Mesothelial cell of epicardium (in vitro differentiated cells): ENCODE results near the gene DGKI. TPM values are rescaled to one million over a fixed set of nuclear protein-coding genes. Genes with fewer than 3 reads are reported as not detected.

ENCODE experiments used
- DNase-seq, 2 experiments: peaks; one replicate each; pipeline ENCODE4 v3.0.0; 2021; ENCODE audit warnings: low spot score in 2 of 2; ENCODE audit not compliant: unreplicated experiment in 2 of 2
- H3K27ac Mint-ChIP-seq: 2 replicates; pipeline ENCODE4 v1.8.0; 2021; ENCODE audit warnings: mixed read lengths
- H3K27me3 Mint-ChIP-seq: 2 replicates; pipeline ENCODE4 v1.8.0; 2021; ENCODE audit warnings: low read depth, mixed read lengths
- H3K36me3 Mint-ChIP-seq: 2 replicates; pipeline ENCODE4 v1.8.0; 2021; ENCODE audit warnings: mixed read lengths
- H3K4me1 Mint-ChIP-seq: 2 replicates; pipeline ENCODE4 v1.8.0; 2021; ENCODE audit warnings: mixed read lengths
- H3K4me3 Mint-ChIP-seq: 2 replicates; pipeline ENCODE4 v1.8.0; 2021; ENCODE audit warnings: mild to moderate bottlenecking, moderate library complexity, mixed read lengths
- H3K9me3 Mint-ChIP-seq: 2 replicates; pipeline ENCODE4 v1.8.0; 2021; ENCODE audit warnings: mixed read lengths
- total RNA-seq: library from RNA; stranded (reverse); gene quantifications from 3 replicates; pipeline ENCODE4 v1.2.1, GENCODE V29; 2021
- TF ChIP-seq, protein P1 (sequence below): fragments of 200-600 bp; sonication (generic); IDR thresholded peaks from one replicate; pipeline ENCODE4 v1.5.0; 2021; ENCODE audit warnings: antibody characterized with exemption; ENCODE audit not compliant: unreplicated experiment

The DGKI gene
- total RNA-seq, 1 donor from 2014 or later = 2.0 TPM

DNA sequence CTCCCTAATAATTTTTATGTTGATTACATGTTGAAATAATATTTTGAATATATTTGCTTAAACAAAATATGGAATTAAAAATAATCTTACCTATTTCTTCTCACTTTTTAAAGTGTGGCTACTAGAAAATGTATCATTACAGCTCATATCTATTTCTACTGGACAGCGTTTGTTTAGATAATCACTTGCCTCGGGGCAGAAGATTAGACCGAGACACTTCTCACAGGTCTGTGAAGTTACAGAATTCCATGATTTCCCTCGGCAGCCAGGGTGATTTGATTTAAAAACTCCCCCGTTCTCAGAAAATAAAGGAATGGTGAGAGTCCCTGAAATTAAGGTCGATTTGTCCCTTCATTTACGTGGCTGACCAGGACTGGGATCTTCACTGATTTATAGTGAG, 162.5 kb downstream of the DGKI start:
- Mint-ChIP-seq H3K27me3 (peaks cover 4% of the 10 kb centered on the region), H3K4me1 (peaks cover 18% of the 10 kb centered on the region), H3K9me3 (no peaks in the 10 kb centered on the region), H3K27ac (no peak overlapping the region), H3K36me3 (no peaks in the 10 kb centered on the region), H3K4me3 (no peak overlapping the region)
- TF ChIP-seq, protein P1, sequence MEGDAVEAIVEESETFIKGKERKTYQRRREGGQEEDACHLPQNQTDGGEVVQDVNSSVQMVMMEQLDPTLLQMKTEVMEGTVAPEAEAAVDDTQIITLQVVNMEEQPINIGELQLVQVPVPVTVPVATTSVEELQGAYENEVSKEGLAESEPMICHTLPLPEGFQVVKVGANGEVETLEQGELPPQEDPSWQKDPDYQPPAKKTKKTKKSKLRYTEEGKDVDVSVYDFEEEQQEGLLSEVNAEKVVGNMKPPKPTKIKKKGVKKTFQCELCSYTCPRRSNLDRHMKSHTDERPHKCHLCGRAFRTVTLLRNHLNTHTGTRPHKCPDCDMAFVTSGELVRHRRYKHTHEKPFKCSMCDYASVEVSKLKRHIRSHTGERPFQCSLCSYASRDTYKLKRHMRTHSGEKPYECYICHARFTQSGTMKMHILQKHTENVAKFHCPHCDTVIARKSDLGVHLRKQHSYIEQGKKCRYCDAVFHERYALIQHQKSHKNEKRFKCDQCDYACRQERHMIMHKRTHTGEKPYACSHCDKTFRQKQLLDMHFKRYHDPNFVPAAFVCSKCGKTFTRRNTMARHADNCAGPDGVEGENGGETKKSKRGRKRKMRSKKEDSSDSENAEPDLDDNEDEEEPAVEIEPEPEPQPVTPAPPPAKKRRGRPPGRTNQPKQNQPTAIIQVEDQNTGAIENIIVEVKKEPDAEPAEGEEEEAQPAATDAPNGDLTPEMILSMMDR = no peak
- no peak for DNase-seq

- Mint-ChIP-seq H3K36me3 (no peaks in the 10 kb centered on the region), H3K27ac (no peak overlapping the region), H3K4me1 (peaks cover 18% of the 10 kb centered on the region), H3K27me3 (peaks cover 4% of the 10 kb centered on the region), H3K9me3 (no peaks in the 10 kb centered on the region), H3K4me3 (no peak overlapping the region)
- TF ChIP-seq, protein P1 = no peak
- no peak for DNase-seq
These were observed 164.2 kb downstream of the DGKI start for GRCh38 chr7:137682596-137682995.

DNA sequence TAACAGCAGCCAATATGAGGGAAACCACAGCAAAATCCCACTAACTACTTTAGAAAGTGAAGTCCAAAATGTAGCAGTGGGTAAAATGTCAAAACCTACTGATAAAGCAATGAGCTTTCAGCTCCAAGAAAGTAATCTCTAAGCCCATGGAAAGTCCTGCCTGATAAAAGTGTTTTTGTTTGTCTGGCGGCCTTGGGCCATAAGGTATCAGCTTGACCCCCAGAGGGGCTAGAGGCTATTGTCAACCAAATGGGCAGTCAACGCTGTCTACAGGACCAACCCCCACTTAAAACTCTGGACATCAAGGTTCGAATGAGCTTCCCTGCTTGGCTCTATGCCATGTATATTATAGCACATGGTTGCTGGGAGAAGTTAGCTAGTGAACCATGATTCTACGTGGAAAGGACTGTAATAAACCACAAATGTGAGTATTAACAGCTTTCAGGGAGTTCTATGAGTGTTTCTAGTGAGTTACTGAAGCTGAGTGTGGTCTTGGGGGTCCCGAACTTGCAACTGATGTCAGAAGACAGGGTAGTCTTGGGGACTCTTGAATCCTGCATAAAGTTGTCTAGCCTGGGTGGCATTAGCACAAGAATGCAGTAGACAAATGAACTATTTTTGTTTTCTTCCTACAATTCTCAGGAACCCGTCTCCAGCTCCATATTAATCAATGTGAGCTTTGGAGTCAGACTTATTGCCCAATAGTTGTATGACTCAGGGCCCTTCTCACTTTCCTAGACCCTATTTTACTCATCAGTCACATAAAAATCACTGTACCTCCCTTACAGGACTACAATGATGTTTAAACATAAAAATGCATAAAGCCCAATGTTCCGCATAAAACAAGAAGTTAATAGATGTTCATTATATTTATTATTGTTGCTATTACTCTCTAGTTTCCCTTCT, 164.9 kb downstream of the DGKI start:
- H3K27ac Mint-ChIP-seq = no peak overlapping the region
- TF ChIP-seq, protein P1 = no peak
- DNase-seq = no peak
- peaks cover 18% of the 10 kb centered on the region for H3K4me1 Mint-ChIP-seq
- no peak overlapping the region for H3K4me3 Mint-ChIP-seq
- no peaks in the 10 kb centered on the region for H3K36me3 Mint-ChIP-seq
- peaks cover 4% of the 10 kb centered on the region for H3K27me3 Mint-ChIP-seq
- H3K9me3 Mint-ChIP-seq = no peaks in the 10 kb centered on the region

DNA sequence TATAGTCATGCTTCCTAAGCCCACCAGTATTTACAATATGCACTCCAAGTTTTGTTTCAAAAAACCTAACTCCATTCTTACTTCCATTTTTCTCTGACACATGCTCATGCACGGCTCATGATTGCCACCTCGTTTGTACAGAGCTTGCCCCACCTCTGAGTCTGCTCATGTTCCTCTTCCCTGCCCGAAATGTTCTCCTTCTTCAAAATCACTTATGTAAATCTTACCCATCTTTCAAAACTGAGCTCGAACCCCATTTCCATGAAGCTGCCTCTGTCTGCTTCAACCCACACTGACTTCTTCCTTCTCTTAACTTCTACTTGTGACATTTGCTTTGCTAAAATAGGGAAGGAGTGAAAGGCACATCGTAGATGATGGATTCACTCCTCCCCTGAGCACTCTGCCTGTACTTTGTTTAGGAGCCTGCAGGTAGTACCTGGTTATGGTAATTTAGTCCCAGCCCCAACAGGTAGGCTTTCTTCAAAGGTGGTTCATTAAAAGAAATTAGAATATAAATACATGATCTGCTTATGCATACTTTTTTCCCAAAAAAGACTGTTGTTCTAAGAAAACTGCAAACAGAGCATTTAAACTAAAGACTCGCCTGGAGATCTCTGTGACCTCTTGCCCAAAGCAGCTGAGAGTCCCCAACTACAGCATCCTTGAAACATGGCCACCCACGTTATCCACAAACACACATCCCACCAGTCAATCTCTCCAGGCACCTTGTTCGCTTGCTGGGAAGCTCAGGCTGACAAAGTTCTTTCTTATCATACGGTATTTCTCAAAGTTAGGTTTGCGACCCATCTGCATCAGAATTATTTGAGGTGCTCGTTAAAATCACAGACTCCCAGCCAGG, 172.0 kb downstream of the DGKI start:
- TF ChIP-seq, protein P1 = no peak
- Mint-ChIP-seq H3K36me3 (no peaks in the 10 kb centered on the region), H3K27ac (no peak overlapping the region), H3K4me1 (no peaks in the 10 kb centered on the region), H3K4me3 (no peak overlapping the region), H3K27me3 (peaks cover 14% of the 10 kb centered on the region), H3K9me3 (no peaks in the 10 kb centered on the region)
- no peak for DNase-seq

DNA sequence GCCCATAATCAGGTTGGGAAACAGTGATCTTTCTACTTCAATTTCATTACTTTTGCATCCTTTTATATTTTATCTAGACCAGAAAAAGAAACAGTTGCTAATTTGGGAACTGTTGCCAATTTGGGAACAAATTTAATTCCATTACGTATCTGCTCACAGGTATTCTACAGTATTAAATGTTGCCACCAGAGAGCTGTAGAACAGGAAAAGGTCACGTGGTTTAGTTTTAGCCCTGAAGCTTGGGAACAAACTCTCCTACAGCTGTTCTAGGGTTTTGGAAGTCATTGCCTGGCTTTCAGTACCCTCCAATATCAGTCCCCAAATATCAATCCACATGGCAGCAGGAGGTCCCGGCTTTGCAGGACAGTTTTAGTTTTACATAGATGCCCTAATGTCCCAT, 172.7 kb downstream of the DGKI start:
- no peak overlapping the region for H3K4me3 Mint-ChIP-seq
- H3K27ac Mint-ChIP-seq = no peak overlapping the region
- TF ChIP-seq, protein P1 = no peak
- H3K27me3 Mint-ChIP-seq = peaks cover 14% of the 10 kb centered on the region
- H3K9me3 Mint-ChIP-seq = no peaks in the 10 kb centered on the region
- no peaks in the 10 kb centered on the region for H3K4me1 Mint-ChIP-seq
- no peak for DNase-seq
- H3K36me3 Mint-ChIP-seq = no peaks in the 10 kb centered on the region
